ENCODE results near the gene ADORA2B.

ADORA2B gene

GRCh38 chr17:16005636-16006035, 60.7 kb downstream of the ADORA2B start:
- TF ChIP-seq CTCF (IDR thresholded peaks at IDR 0.05; ENCODE audit: extremely low read depth, insufficient read depth, missing control alignments), result no peak
- no peak for DNase-seq (ENCODE audit: low spot score)
- in situ Hi-C loops (cut with MboI; ENCODE audit: low pct_unique_long_range_greater_than_20kb, low sequenced_read_pairs, unreplicated experiment), result no loop called here

GRCh38 chr17:16007439-16007838, 62.5 kb downstream of the ADORA2B start:
- in situ Hi-C loops (cut with MboI; ENCODE audit: low pct_unique_long_range_greater_than_20kb, low sequenced_read_pairs, unreplicated experiment), result no loop called here
- TF ChIP-seq CTCF (IDR thresholded peaks at IDR 0.05; ENCODE audit: extremely low read depth, insufficient read depth, missing control alignments), result no peak
- DNase-seq (ENCODE audit: low spot score), result no peak

GRCh38 chr17:16013943-16014407, 69.0 kb downstream of the ADORA2B start:
- in situ Hi-C loops (cut with MboI; ENCODE audit: low pct_unique_long_range_greater_than_20kb, low sequenced_read_pairs, unreplicated experiment), result no loop called here
- TF ChIP-seq CTCF (IDR thresholded peaks at IDR 0.05; ENCODE audit: extremely low read depth, insufficient read depth, missing control alignments), result no peak
- DNase-seq (ENCODE audit: low spot score), result no peak

- in situ Hi-C loops (cut with MboI; ENCODE audit: low pct_unique_long_range_greater_than_20kb, low sequenced_read_pairs, unreplicated experiment), result no loop called here
- no peak for TF ChIP-seq CTCF (IDR thresholded peaks at IDR 0.05; ENCODE audit: extremely low read depth, insufficient read depth, missing control alignments)
- no peak for DNase-seq (ENCODE audit: low spot score)
Observed at GRCh38 chr17:16019347-16019746, 74.4 kb downstream of the ADORA2B start.

- in situ Hi-C loops (cut with MboI; ENCODE audit: low pct_unique_long_range_greater_than_20kb, low sequenced_read_pairs, unreplicated experiment), result no loop called here
- DNase-seq (ENCODE audit: low spot score), result no peak
- TF ChIP-seq CTCF (IDR thresholded peaks at IDR 0.05; ENCODE audit: extremely low read depth, insufficient read depth, missing control alignments), result no peak
Observed at GRCh38 chr17:16023881-16024280, 79.0 kb downstream of the ADORA2B start.

- in situ Hi-C loops (cut with MboI; ENCODE audit: low pct_unique_long_range_greater_than_20kb, low sequenced_read_pairs, unreplicated experiment), result no loop called here
- DNase-seq (ENCODE audit: low spot score), result no peak
- TF ChIP-seq CTCF (IDR thresholded peaks at IDR 0.05; ENCODE audit: extremely low read depth, insufficient read depth, missing control alignments), result no peak
Observed at GRCh38 chr17:16025202-16025601, 80.3 kb downstream of the ADORA2B start.
